HCEC 1CT (cell line): ENCODE data around the gene MRGPRE.

Experiments
- DNase-seq: peaks from one replicate; pipeline ENCODE4 v3.0.0-alpha.2; 2017

Gene MRGPRE

GRCh38 chr11:3213659-3214419 lies 18.4 kb downstream of the MRGPRE start:
- DNase-seq = no peak

GRCh38 chr11:3208272-3208671 lies 23.9 kb downstream of the MRGPRE start:
- DNase-seq = no peak

- no peak for DNase-seq
Measured at GRCh38 chr11:3207526-3208189, 24.6 kb downstream of the MRGPRE start.

GRCh38 chr11:3206922-3207204 lies 25.4 kb downstream of the MRGPRE start:
- no peak for DNase-seq

GRCh38 chr11:3206156-3206921 lies 25.9 kb downstream of the MRGPRE start:
- DNase-seq = no peak

GRCh38 chr11:3205261-3206155 lies 26.7 kb downstream of the MRGPRE start:
- DNase-seq = no peak

GRCh38 chr11:3204141-3205015 lies 27.8 kb downstream of the MRGPRE start:
- no peak for DNase-seq

- no peak for DNase-seq
Measured at GRCh38 chr11:3203221-3204043, 28.8 kb downstream of the MRGPRE start.

GRCh38 chr11:3202759-3203158 lies 29.5 kb downstream of the MRGPRE start:
- no peak for DNase-seq

GRCh38 chr11:3202305-3202704 lies 29.9 kb downstream of the MRGPRE start:
- DNase-seq = no peak

- no peak for DNase-seq
Measured at GRCh38 chr11:3201677-3202181, 30.5 kb downstream of the MRGPRE start.

GRCh38 chr11:3201112-3201581 lies 31.1 kb downstream of the MRGPRE start:
- no peak for DNase-seq

- no peak for DNase-seq
Measured at GRCh38 chr11:3200388-3201111, 31.7 kb downstream of the MRGPRE start.

GRCh38 chr11:3199537-3200295 lies 32.5 kb downstream of the MRGPRE start:
- DNase-seq = no peak

- DNase-seq = no peak
Measured at GRCh38 chr11:3198815-3199214, 33.4 kb downstream of the MRGPRE start.

GRCh38 chr11:3197878-3198528 lies 34.2 kb downstream of the MRGPRE start:
- DNase-seq = no peak

GRCh38 chr11:3197044-3197695 lies 35.0 kb downstream of the MRGPRE start:
- DNase-seq = no peak
